Measurements from ENCODE around the gene MTF2.
"Not testable (repeated sequence)": the region's sequence is repeated elsewhere in the genome, so short reads cannot be mapped to it uniquely, and the experiment has no call there.

MTF2 gene

GRCh38 chr1:93078986-93079654, at the start of gene MTF2:
MTF2 (plus strand) TSS chr1:93079283; CDS start chr1:93079527, 244 bp downstream.
- peak; percentile 98 for DNase-seq

- DNase-seq, result no peak
Measured at GRCh38 chr1:93029317-93029716, 49.8 kb upstream of the MTF2 start.

GRCh38 chr1:93030191-93030590, 48.9 kb upstream of the MTF2 start:
- not testable (repeated sequence) for DNase-seq

GRCh38 chr1:93031711-93032110, 47.4 kb upstream of the MTF2 start:
- no peak for DNase-seq

- no peak for DNase-seq
Measured at GRCh38 chr1:93033029-93033428, 46.1 kb upstream of the MTF2 start.

- no peak for DNase-seq
Measured at GRCh38 chr1:93033785-93034184, 45.3 kb upstream of the MTF2 start.

- DNase-seq, result no peak
Measured at GRCh38 chr1:93034397-93034796, 44.7 kb upstream of the MTF2 start.

GRCh38 chr1:93036672-93037071, 42.4 kb upstream of the MTF2 start:
- no peak for DNase-seq

- DNase-seq, result no peak
Measured at GRCh38 chr1:93042187-93043056, 36.7 kb upstream of the MTF2 start.

GRCh38 chr1:93043057-93043557, 36.0 kb upstream of the MTF2 start:
- DNase-seq, result no peak

GRCh38 chr1:93047618-93048017, 31.5 kb upstream of the MTF2 start:
- no peak for DNase-seq

- no peak for DNase-seq
Measured at GRCh38 chr1:93051961-93052360, 27.1 kb upstream of the MTF2 start.

GRCh38 chr1:93056214-93056613, 22.9 kb upstream of the MTF2 start:
- DNase-seq, result no peak

GRCh38 chr1:93056649-93057048, 22.4 kb upstream of the MTF2 start:
- DNase-seq, result no peak

GRCh38 chr1:93061895-93062792, 16.9 kb upstream of the MTF2 start:
- no peak for DNase-seq

- no peak for DNase-seq
Measured at GRCh38 chr1:93076268-93076667, 2.8 kb upstream of the MTF2 start.

GRCh38 chr1:93078203-93078602, 880 bp upstream of the MTF2 start:
- no peak for DNase-seq

- DNase-seq, result no peak
Measured at GRCh38 chr1:93078638-93078985, 471 bp upstream of the MTF2 start.

- peak; percentile 52 for DNase-seq
Measured at GRCh38 chr1:93079685-93080141, 630 bp downstream of the MTF2 start.

- DNase-seq, result peak; percentile 30
Measured at GRCh38 chr1:93080179-93080823, 1.2 kb downstream of the MTF2 start.

- DNase-seq, result no peak
Measured at GRCh38 chr1:93081716-93082115, 2.6 kb downstream of the MTF2 start.

- DNase-seq, result no peak
Measured at GRCh38 chr1:93082313-93082712, 3.2 kb downstream of the MTF2 start.

- no peak for DNase-seq
Measured at GRCh38 chr1:93083979-93084378, 4.9 kb downstream of the MTF2 start.
